Osteocyte (in vitro differentiated cells): ENCODE measurements around the gene ABCF2. TPM values are rescaled to one million over a fixed set of nuclear protein-coding genes. Genes with fewer than 3 reads are reported as not detected.

Source experiments
- DNase-seq: peaks from one replicate; pipeline ENCODE4 v3.0.0; 2021; ENCODE audit warnings: mixed read lengths; ENCODE audit not compliant: unreplicated experiment; ENCODE audit errors: extremely low spot score
- H3K27ac Mint-ChIP-seq: one replicate; pipeline ENCODE4 v1.8.0; 2021; ENCODE audit warnings: mild to moderate bottlenecking, mixed read lengths; ENCODE audit not compliant: unreplicated experiment
- H3K27me3 Mint-ChIP-seq: one replicate; pipeline ENCODE4 v1.8.0; 2021; ENCODE audit warnings: mixed read lengths; ENCODE audit not compliant: unreplicated experiment
- H3K36me3 Mint-ChIP-seq: one replicate; pipeline ENCODE4 v1.8.0; 2021; ENCODE audit warnings: mixed read lengths; ENCODE audit not compliant: unreplicated experiment
- H3K4me1 Mint-ChIP-seq: one replicate; pipeline ENCODE4 v1.8.0; 2021; ENCODE audit warnings: mixed read lengths; ENCODE audit not compliant: unreplicated experiment
- H3K4me3 Mint-ChIP-seq: one replicate; pipeline ENCODE4 v1.8.0; 2021; ENCODE audit warnings: mild to moderate bottlenecking, moderate library complexity, mixed read lengths; ENCODE audit not compliant: unreplicated experiment
- H3K9me3 Mint-ChIP-seq: one replicate; pipeline ENCODE4 v1.8.0; 2021; ENCODE audit warnings: mixed read lengths; ENCODE audit not compliant: unreplicated experiment
- CTCF ChIP-seq: fragments of 200-600 bp; sonication (generic); IDR thresholded peaks from 2 replicates; pipeline ENCODE4 v1.5.0; 2021; ENCODE audit warnings: antibody characterized with exemption, mild to moderate bottlenecking, moderate library complexity
- total RNA-seq: library from RNA; stranded (reverse); gene quantifications from 2 replicates; pipeline ENCODE4 v1.2.1, GENCODE V29; 2021

ABCF2 gene
- total RNA-seq, 1 donor from 2014 or later: 43.9 TPM

- no peak for DNase-seq
- Mint-ChIP-seq H3K27me3 (no peaks in the 10 kb centered on the region), H3K4me3 (no peak overlapping the region), H3K36me3 (peaks cover 27% of the 10 kb centered on the region), H3K4me1 (peaks cover 26% of the 10 kb centered on the region), H3K27ac (no peak overlapping the region), H3K9me3 (no peaks in the 10 kb centered on the region)
- no peak for TF ChIP-seq CTCF
These were observed 9.4 kb upstream of the ABCF2 start for GRCh38 chr7:151236406-151236805.

GRCh38 chr7:151235091-151235787 lies 8.2 kb upstream of the ABCF2 start:
- Mint-ChIP-seq H3K4me3 (peak overlapping the region; percentile 10), H3K36me3 (peaks cover 19% of the 10 kb centered on the region), H3K27me3 (no peaks in the 10 kb centered on the region), H3K4me1 (peaks cover 26% of the 10 kb centered on the region), H3K27ac (no peak overlapping the region), H3K9me3 (no peaks in the 10 kb centered on the region)
- no peak for TF ChIP-seq CTCF
- no peak for DNase-seq

GRCh38 chr7:151233804-151234203 lies 6.8 kb upstream of the ABCF2 start:
- Mint-ChIP-seq H3K9me3 (no peaks in the 10 kb centered on the region), H3K27me3 (no peaks in the 10 kb centered on the region), H3K36me3 (peaks cover 9% of the 10 kb centered on the region), H3K27ac (peak overlapping the region; percentile 98), H3K4me3 (peak overlapping the region; percentile 100), H3K4me1 (peaks cover 26% of the 10 kb centered on the region)
- TF ChIP-seq CTCF: no peak
- no peak for DNase-seq

GRCh38 chr7:151232917-151233701 lies 6.1 kb upstream of the ABCF2 start:
- Mint-ChIP-seq H3K4me3 (peak overlapping the region; percentile 100), H3K9me3 (no peaks in the 10 kb centered on the region), H3K4me1 (peaks cover 30% of the 10 kb centered on the region), H3K27ac (peak overlapping the region; percentile 98), H3K27me3 (no peaks in the 10 kb centered on the region), H3K36me3 (peaks cover 6% of the 10 kb centered on the region)
- no peak for TF ChIP-seq CTCF
- DNase-seq: no peak
